ENCODE data around the gene MDP1. TPM values are rescaled to one million over a fixed set of nuclear protein-coding genes. Genes with fewer than 3 reads are reported as not detected.

MDP1 gene
- total RNA-seq, 4 donors from 2014 or later: 7.4 to 17.5 (median 10.5) TPM

- Histone ChIP-seq H3K27me3 (no peaks in the 10 kb centered on the region), H3K36me3 (peaks cover 0 to 87% (median 0%) of the 10 kb centered on the region in 3 donors), H3K4me3 (no peak overlapping the region), H3K9me3 (no peaks in the 10 kb centered on the region), H3K4me1 (no peaks in the 10 kb centered on the region), H3K27ac (no peak overlapping the region)
- TF ChIP-seq CTCF (IDR thresholded peaks at IDR 0.05): no peak
- no peak for TF ChIP-seq POLR2A (IDR thresholded peaks at IDR 0.05)
- peak in 1 of 3 donors; percentile 29 for DNase-seq
These were observed 33.6 kb downstream of the MDP1 start for GRCh38 chr14:24182110-24182882.

- no peaks in the 10 kb centered on the region for H3K9me3 ChIP-seq
- H3K4me1 ChIP-seq: no peaks in the 10 kb centered on the region
- H3K27ac ChIP-seq: no peak overlapping the region
- peak in 1 of 3 donors; percentile 41 for DNase-seq
- TF ChIP-seq CTCF (IDR thresholded peaks at IDR 0.05) (no peak), POLR2A (IDR thresholded peaks at IDR 0.05) (no peak)
- no peak overlapping the region for H3K4me3 ChIP-seq
- H3K27me3 ChIP-seq: no peaks in the 10 kb centered on the region
- peaks cover 0 to 95% (median 0%) of the 10 kb centered on the region in 3 donors for H3K36me3 ChIP-seq
These were observed 34.3 kb downstream of the MDP1 start for GRCh38 chr14:24181371-24182077.

- H3K9me3 ChIP-seq: no peaks in the 10 kb centered on the region
- no peak for DNase-seq
- TF ChIP-seq CTCF (IDR thresholded peaks at IDR 0.05): no peak
- TF ChIP-seq POLR2A (IDR thresholded peaks at IDR 0.05): no peak
- H3K4me3 ChIP-seq: no peak overlapping the region
- H3K36me3 ChIP-seq: peaks cover 0 to 92% (median 0%) of the 10 kb centered on the region in 3 donors
- no peaks in the 10 kb centered on the region for H3K4me1 ChIP-seq
- no peaks in the 10 kb centered on the region for H3K27me3 ChIP-seq
- H3K27ac ChIP-seq: peak overlapping the region in 1 of 4 donors; percentile 19
These were observed 35.7 kb downstream of the MDP1 start for GRCh38 chr14:24179961-24180796.

- DNase-seq: peak in 1 of 3 donors; percentile 43
- H3K4me3 ChIP-seq: no peak overlapping the region
- H3K36me3 ChIP-seq: peaks cover 0 to 84% (median 0%) of the 10 kb centered on the region in 3 donors
- no peaks in the 10 kb centered on the region for H3K27me3 ChIP-seq
- TF ChIP-seq CTCF (IDR thresholded peaks at IDR 0.05): no peak
- no peak for TF ChIP-seq POLR2A (IDR thresholded peaks at IDR 0.05)
- H3K27ac ChIP-seq: peak overlapping the region in 1 of 4 donors; percentile 16
- no peaks in the 10 kb centered on the region for H3K9me3 ChIP-seq
- no peaks in the 10 kb centered on the region for H3K4me1 ChIP-seq
These were observed 36.4 kb downstream of the MDP1 start for GRCh38 chr14:24179294-24179960.
